Esophagus squamous epithelium (tissue), 4 donors: ENCODE results near the gene CUBN.

Experiments used
- POLR2A ChIP-seq, 4 donors: fragments of 450-650 bp; IDR thresholded peaks; one replicate each; pipeline ENCODE4 v1.6.1; 2017; ENCODE audit warnings: antibody characterized with exemption in 4 of 4, mild to moderate bottlenecking in 4 of 4, moderate library complexity in 3 of 4
- TF ChIP-seq, protein P1 (sequence below), 6 experiments: fragments of 450-650 bp in 4 of 6; fragments of 200-600 bp in 2 of 6; sonication (generic) in 2 of 6; IDR thresholded peaks; one replicate each; pipeline ENCODE4 v1.5.1; 2016 to 2019; ENCODE audit warnings: antibody characterized with exemption in 6 of 6, mild to moderate bottlenecking in 4 of 6, moderate library complexity in 4 of 6

DNA sequence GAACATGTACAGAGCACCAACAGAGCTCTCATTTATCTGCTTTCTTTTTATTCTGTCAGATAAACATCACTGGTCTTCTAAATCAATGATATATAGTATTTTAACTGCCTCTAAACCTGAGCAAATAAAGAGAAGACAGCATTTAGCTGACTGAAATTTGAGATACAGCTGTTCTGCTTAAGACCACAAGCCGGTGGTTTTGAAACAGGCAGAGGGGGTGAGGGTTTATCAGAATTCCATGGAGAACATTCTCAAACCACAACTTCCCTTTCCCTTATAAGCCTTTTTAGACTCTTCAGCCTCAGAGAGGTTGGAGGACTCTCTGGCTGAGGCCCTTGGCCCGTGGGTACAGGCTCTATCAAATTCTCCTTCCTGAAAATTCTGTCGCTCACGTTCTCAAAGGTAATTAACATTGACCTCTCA is 225.0 kb downstream of the CUBN start:
- TF ChIP-seq, protein P1, sequence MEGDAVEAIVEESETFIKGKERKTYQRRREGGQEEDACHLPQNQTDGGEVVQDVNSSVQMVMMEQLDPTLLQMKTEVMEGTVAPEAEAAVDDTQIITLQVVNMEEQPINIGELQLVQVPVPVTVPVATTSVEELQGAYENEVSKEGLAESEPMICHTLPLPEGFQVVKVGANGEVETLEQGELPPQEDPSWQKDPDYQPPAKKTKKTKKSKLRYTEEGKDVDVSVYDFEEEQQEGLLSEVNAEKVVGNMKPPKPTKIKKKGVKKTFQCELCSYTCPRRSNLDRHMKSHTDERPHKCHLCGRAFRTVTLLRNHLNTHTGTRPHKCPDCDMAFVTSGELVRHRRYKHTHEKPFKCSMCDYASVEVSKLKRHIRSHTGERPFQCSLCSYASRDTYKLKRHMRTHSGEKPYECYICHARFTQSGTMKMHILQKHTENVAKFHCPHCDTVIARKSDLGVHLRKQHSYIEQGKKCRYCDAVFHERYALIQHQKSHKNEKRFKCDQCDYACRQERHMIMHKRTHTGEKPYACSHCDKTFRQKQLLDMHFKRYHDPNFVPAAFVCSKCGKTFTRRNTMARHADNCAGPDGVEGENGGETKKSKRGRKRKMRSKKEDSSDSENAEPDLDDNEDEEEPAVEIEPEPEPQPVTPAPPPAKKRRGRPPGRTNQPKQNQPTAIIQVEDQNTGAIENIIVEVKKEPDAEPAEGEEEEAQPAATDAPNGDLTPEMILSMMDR (IDR thresholded peaks at IDR 0.05) = no peak
- no peak for TF ChIP-seq POLR2A (IDR thresholded peaks at IDR 0.05)
